RWPE2 (cell line): ENCODE results near the gene ZFP62.

Source experiments
- ATAC-seq: fragments of 200-7000 bp; cut with Tn5 transposase; 3 replicates; pipeline ENCODE4 v1.9.1; 2021; ENCODE audit warnings: low read depth
- DNase-seq: peaks from one replicate; pipeline ENCODE4 v3.0.0-alpha.2; 2020; ENCODE audit warnings: low spot score
- H3K27ac ChIP-seq: fragments of 450-650 bp; 2 replicates; pipeline ENCODE4 v1.5.1; 2017; ENCODE audit warnings: mild to moderate bottlenecking; ENCODE audit not compliant: poor library complexity, severe bottlenecking
- H3K27me3 ChIP-seq: fragments of 250-450 bp; sonication (Bioruptor Pico); 2 replicates; pipeline ENCODE4 v1.5.1; 2021; ENCODE audit warnings: mild to moderate bottlenecking, moderate library complexity; ENCODE audit not compliant: insufficient read depth, poor library complexity, severe bottlenecking
- H3K36me3 ChIP-seq: fragments of 250-450 bp; sonication (Bioruptor Pico); 2 replicates; pipeline ENCODE4 v1.5.1; 2020; ENCODE audit warnings: low read depth, mild to moderate bottlenecking, moderate library complexity
- H3K4me1 ChIP-seq: fragments of 250-450 bp; sonication (Bioruptor Pico); 2 replicates; pipeline ENCODE4 v1.5.1; 2021; ENCODE audit warnings: mild to moderate bottlenecking, moderate library complexity; ENCODE audit not compliant: insufficient read depth, poor library complexity, severe bottlenecking
- H3K4me3 ChIP-seq: fragments of 250-450 bp; sonication (Bioruptor Pico); 2 replicates; pipeline ENCODE4 v1.5.1; 2021; ENCODE audit warnings: mild to moderate bottlenecking, moderate library complexity; ENCODE audit not compliant: severe bottlenecking
- H3K9me3 ChIP-seq: fragments of 250-450 bp; sonication (Bioruptor Pico); 2 replicates; pipeline ENCODE4 v1.5.1; 2021; ENCODE audit warnings: mild to moderate bottlenecking, moderate library complexity; ENCODE audit not compliant: severe bottlenecking
- TF ChIP-seq, protein P1 (sequence below): fragments of 450-650 bp; IDR thresholded peaks from one replicate; pipeline ENCODE4 v1.5.1; 2017; ENCODE audit warnings: mild to moderate bottlenecking, moderate library complexity; ENCODE audit not compliant: poor library complexity, severe bottlenecking

Gene ZFP62

DNA sequence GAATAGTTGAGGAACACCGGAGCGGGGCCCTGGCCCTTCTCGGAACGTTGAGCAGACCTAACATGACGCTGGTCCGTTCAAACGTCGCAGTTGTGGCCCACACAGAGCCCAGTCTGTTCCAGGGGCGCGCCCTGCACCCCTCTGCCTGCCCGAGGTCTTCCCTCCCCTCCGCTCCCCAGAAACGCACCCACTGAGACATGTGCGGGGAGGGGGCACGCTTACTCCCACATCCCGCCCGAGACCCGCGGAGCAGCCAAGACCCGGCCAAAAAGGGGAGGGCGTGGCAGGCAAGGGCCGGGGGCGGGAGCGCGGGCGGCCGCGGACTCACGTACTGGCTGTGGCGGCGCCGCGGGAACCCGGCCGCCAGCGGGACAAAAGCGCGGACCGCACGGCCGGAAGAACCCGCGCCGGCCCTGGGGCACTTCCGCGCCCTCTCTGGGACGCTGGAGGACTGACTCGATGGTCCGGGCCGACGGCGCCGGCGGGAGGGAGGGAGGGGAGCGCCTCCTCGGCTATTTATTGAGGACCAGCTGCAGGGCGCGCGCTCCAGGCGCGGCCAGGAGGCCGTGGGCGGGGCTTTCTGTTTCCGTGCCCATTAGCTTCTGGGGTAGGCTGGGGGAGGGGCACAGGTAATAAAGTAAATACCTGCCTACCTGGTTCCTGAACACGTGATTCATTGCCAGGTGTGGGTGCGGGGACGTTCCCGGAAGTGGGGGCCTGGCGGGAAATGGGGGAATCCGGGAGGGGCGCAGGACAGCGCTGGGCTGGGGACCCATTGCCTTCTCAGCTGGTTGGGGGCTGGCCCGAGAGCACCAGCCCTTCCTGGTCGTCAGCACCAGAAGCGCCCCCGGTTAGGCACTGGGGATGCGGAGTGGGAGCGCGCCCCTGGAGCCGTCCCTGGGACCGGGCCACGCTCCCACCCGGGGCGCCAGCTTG lies at the start of gene ZFP62:
ZFP62 (minus strand) TSS at position 390 of the 936 bp plus-strand sequence; CDS start at position 333, 57 bp downstream.
- peak within 1 kb of the TSS; percentile 88 for H3K27ac ChIP-seq
- peak; percentile 91 for ATAC-seq
- H3K4me3 ChIP-seq, result peak within 1 kb of the TSS; percentile 78
- TF ChIP-seq, protein P1, sequence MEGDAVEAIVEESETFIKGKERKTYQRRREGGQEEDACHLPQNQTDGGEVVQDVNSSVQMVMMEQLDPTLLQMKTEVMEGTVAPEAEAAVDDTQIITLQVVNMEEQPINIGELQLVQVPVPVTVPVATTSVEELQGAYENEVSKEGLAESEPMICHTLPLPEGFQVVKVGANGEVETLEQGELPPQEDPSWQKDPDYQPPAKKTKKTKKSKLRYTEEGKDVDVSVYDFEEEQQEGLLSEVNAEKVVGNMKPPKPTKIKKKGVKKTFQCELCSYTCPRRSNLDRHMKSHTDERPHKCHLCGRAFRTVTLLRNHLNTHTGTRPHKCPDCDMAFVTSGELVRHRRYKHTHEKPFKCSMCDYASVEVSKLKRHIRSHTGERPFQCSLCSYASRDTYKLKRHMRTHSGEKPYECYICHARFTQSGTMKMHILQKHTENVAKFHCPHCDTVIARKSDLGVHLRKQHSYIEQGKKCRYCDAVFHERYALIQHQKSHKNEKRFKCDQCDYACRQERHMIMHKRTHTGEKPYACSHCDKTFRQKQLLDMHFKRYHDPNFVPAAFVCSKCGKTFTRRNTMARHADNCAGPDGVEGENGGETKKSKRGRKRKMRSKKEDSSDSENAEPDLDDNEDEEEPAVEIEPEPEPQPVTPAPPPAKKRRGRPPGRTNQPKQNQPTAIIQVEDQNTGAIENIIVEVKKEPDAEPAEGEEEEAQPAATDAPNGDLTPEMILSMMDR, result peak; percentile 36
- no peaks in the 10 kb centered on the region for H3K9me3 ChIP-seq
- peaks cover 29% of the 10 kb centered on the region for H3K36me3 ChIP-seq
- DNase-seq, result peak; percentile 95
- peaks cover 13% of the 10 kb centered on the region for H3K4me1 ChIP-seq
- no peaks in the 10 kb centered on the region for H3K27me3 ChIP-seq

DNA sequence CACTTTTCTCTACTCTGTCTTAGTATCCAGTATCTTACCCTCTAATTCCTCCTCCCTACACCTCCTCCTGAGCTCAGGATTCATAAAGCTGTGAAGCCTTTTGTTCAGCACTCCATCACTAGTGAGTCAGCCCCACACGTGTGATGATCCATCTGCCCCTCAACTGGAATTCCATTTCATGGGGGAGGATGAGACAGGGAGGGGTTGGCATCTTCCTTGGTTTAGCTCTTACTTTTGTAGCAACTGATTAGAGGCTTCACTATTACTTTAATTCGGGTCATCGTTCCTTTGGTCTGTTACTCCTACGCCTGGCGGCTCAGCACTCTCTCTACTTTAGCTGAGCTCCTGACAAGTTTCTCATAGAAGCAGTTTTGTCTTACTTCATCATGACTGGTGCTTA lies 49.7 kb upstream of the ZFP62 start:
- Histone ChIP-seq H3K27me3 (no peaks in the 10 kb centered on the region), H3K9me3 (no peaks in the 10 kb centered on the region), H3K36me3 (no peaks in the 10 kb centered on the region), H3K4me1 (peaks cover under 1% of the 10 kb centered on the region), H3K4me3 (no peak overlapping the region), H3K27ac (no peak overlapping the region)
- peak; percentile 53; the same call in 2 of the 3 replicates for ATAC-seq
- no peak for DNase-seq
- TF ChIP-seq, protein P1, result no peak

DNA sequence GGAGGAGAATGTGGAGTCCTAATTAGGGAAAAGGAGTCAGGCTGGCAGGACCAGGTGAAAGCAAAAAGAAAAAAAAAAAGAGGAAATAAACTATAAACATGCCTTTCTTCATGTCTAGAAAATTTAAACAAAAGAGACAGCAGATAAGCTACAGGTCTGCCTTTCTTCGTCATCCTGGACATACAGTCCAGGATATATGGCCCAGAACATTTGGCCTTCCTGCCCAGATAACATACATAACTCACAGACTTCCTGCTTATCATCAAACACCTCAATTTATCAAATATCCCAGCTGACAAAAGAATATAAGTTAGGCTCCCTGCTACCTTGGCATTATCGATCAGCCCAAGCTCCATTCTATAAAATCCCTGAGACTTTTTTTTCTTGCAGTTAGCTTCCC lies 49.1 kb upstream of the ZFP62 start:
- H3K4me1 ChIP-seq, result no peaks in the 10 kb centered on the region
- TF ChIP-seq, protein P1, result no peak
- H3K9me3 ChIP-seq, result no peaks in the 10 kb centered on the region
- DNase-seq (no peak), ATAC-seq (no peak)
- no peaks in the 10 kb centered on the region for H3K36me3 ChIP-seq
- H3K4me3 ChIP-seq, result no peak overlapping the region
- no peaks in the 10 kb centered on the region for H3K27me3 ChIP-seq
- H3K27ac ChIP-seq, result no peak overlapping the region

DNA sequence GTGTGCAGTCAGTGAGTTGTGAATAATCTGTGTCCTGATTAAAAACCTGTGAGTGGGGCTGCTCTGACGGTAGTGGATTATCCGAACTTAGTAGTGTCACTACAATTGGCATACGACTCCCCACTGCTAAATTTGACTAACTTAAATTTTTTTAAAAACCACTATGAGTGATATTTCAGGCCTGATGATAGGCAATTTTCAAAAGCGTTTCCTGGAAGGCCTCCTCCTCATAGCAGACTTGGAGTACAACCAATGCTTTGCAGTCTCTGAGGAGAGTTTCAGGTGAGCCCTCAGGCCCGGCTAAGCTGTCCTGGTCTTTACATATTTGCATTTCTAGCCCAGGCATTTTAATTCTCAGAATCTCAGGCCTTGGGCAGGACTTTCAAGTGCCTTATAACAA lies 48.7 kb upstream of the ZFP62 start:
- ATAC-seq, result no peak
- H3K4me3 ChIP-seq, result no peak overlapping the region
- H3K9me3 ChIP-seq, result no peaks in the 10 kb centered on the region
- H3K4me1 ChIP-seq, result no peaks in the 10 kb centered on the region
- no peak for DNase-seq
- TF ChIP-seq, protein P1, result no peak
- no peak overlapping the region for H3K27ac ChIP-seq
- H3K36me3 ChIP-seq, result no peaks in the 10 kb centered on the region
- no peaks in the 10 kb centered on the region for H3K27me3 ChIP-seq
